ENCODE results near the gene NKD1. TPM values are rescaled to one million over a fixed set of nuclear protein-coding genes. Genes with fewer than 3 reads are reported as not detected.

NKD1 gene
- total RNA-seq, 2 donors from 2014 or later = 0.66 to 1.3 TPM

- H3K27ac Mint-ChIP-seq = peak overlapping the region; percentile 68
- peaks cover 36% of the 10 kb centered on the region for H3K36me3 Mint-ChIP-seq (ENCODE audit: low read depth)
- H3K27me3 Mint-ChIP-seq = no peaks in the 10 kb centered on the region
- peaks cover 58% of the 10 kb centered on the region for H3K4me1 Mint-ChIP-seq
- ATAC-seq (replicated peaks) = no peak
- peak overlapping the region; percentile 64 for H3K4me3 Mint-ChIP-seq
- H3K9me3 Mint-ChIP-seq = no peaks in the 10 kb centered on the region
Measured at GRCh38 chr16:50692644-50692998, 144.4 kb downstream of the NKD1 start.

GRCh38 chr16:50692999-50693781 is 145.0 kb downstream of the NKD1 start, which contains the start of gene NOD2:
TSS of gene NOD2 (plus strand) at chr16:50693606. CDS start at chr16:50699496, 5,890 bp downstream.
- ATAC-seq (replicated peaks) = peak; percentile 1
- H3K4me1 Mint-ChIP-seq = peaks cover 64% of the 10 kb centered on the region
- peak within 1 kb of the TSS; percentile 95 for H3K4me3 Mint-ChIP-seq
- H3K27me3 Mint-ChIP-seq = no peaks in the 10 kb centered on the region
- H3K9me3 Mint-ChIP-seq = no peaks in the 10 kb centered on the region
- peak within 1 kb of the TSS; percentile 98 for H3K27ac Mint-ChIP-seq
- H3K36me3 Mint-ChIP-seq (ENCODE audit: low read depth) = peaks cover 42% of the 10 kb centered on the region

GRCh38 chr16:50694206-50694605 is 146.0 kb downstream of the NKD1 start:
- ATAC-seq (replicated peaks) = no peak
- peak overlapping the region; percentile 95 for H3K4me3 Mint-ChIP-seq
- no peaks in the 10 kb centered on the region for H3K27me3 Mint-ChIP-seq
- H3K36me3 Mint-ChIP-seq (ENCODE audit: low read depth) = peaks cover 52% of the 10 kb centered on the region
- H3K27ac Mint-ChIP-seq = peak overlapping the region; percentile 98
- H3K9me3 Mint-ChIP-seq = no peaks in the 10 kb centered on the region
- peaks cover 61% of the 10 kb centered on the region for H3K4me1 Mint-ChIP-seq

- no peak for ATAC-seq (replicated peaks)
- Mint-ChIP-seq H3K4me1 (peaks cover 69% of the 10 kb centered on the region), H3K27me3 (no peaks in the 10 kb centered on the region), H3K36me3 (ENCODE audit: low read depth) (peaks cover 63% of the 10 kb centered on the region), H3K4me3 (peak overlapping the region; percentile 95), H3K27ac (peak overlapping the region; percentile 98), H3K9me3 (no peaks in the 10 kb centered on the region)
Measured at GRCh38 chr16:50695017-50696000, 147.1 kb downstream of the NKD1 start.

- H3K27ac Mint-ChIP-seq = peak overlapping the region; percentile 98
- no peak for ATAC-seq (replicated peaks)
- H3K9me3 Mint-ChIP-seq = no peaks in the 10 kb centered on the region
- peak overlapping the region; percentile 95 for H3K4me3 Mint-ChIP-seq
- H3K4me1 Mint-ChIP-seq = peaks cover 69% of the 10 kb centered on the region
- H3K27me3 Mint-ChIP-seq = no peaks in the 10 kb centered on the region
- peaks cover 71% of the 10 kb centered on the region for H3K36me3 Mint-ChIP-seq (ENCODE audit: low read depth)
Measured at GRCh38 chr16:50696126-50696525, 147.9 kb downstream of the NKD1 start.

- H3K36me3 Mint-ChIP-seq (ENCODE audit: low read depth) = peaks cover 78% of the 10 kb centered on the region
- peak overlapping the region; percentile 95 for H3K4me3 Mint-ChIP-seq
- ATAC-seq (replicated peaks) = peak; percentile 75
- H3K4me1 Mint-ChIP-seq = peaks cover 72% of the 10 kb centered on the region
- no peaks in the 10 kb centered on the region for H3K27me3 Mint-ChIP-seq
- no peaks in the 10 kb centered on the region for H3K9me3 Mint-ChIP-seq
- peak overlapping the region; percentile 98 for H3K27ac Mint-ChIP-seq
Measured at GRCh38 chr16:50696575-50697420, 148.6 kb downstream of the NKD1 start.

GRCh38 chr16:50697421-50697715 is 149.2 kb downstream of the NKD1 start:
- ATAC-seq (replicated peaks) = no peak
- peaks cover 83% of the 10 kb centered on the region for H3K36me3 Mint-ChIP-seq (ENCODE audit: low read depth)
- peak overlapping the region; percentile 95 for H3K4me3 Mint-ChIP-seq
- no peaks in the 10 kb centered on the region for H3K9me3 Mint-ChIP-seq
- no peaks in the 10 kb centered on the region for H3K27me3 Mint-ChIP-seq
- peak overlapping the region; percentile 98 for H3K27ac Mint-ChIP-seq
- H3K4me1 Mint-ChIP-seq = peaks cover 69% of the 10 kb centered on the region

- H3K4me1 Mint-ChIP-seq = peaks cover 62% of the 10 kb centered on the region
- H3K27ac Mint-ChIP-seq = peak overlapping the region; percentile 98
- H3K4me3 Mint-ChIP-seq = peak overlapping the region; percentile 95
- H3K27me3 Mint-ChIP-seq = no peaks in the 10 kb centered on the region
- no peaks in the 10 kb centered on the region for H3K9me3 Mint-ChIP-seq
- peak; percentile 61 for ATAC-seq (replicated peaks)
- H3K36me3 Mint-ChIP-seq (ENCODE audit: low read depth) = peaks cover 91% of the 10 kb centered on the region
Measured at GRCh38 chr16:50697881-50698767, 149.9 kb downstream of the NKD1 start.

Other genes with a start within 250 kb of the NKD1 start
- 10 to 100 TPM; 53.5 to 63.9 TPM for gene BRD7, start 179.4 kb upstream of the NKD1 start, total RNA-seq
- 10 to 100 TPM; 53.9 to 96.9 TPM for gene SNX20, start 132.9 kb downstream of the NKD1 start, total RNA-seq
- gene NOD2, start 145.2 kb downstream of the NKD1 start, total RNA-seq = 10 to 100 TPM in 1 of 2 donors, 1 to 10 TPM in 1; 7.6 to 28.4 TPM
- 100 to 1,000 TPM; 112 to 130 TPM for gene CYLD, start 193.7 kb downstream of the NKD1 start, total RNA-seq